ENCODE measurements around the gene RFT1. TPM values are rescaled to one million over a fixed set of nuclear protein-coding genes. Genes with fewer than 3 reads are reported as not detected.

The RFT1 gene
- total and polyA plus RNA-seq, 2 of the 13 experiments (the other 11 are each of a cell fraction or from before 2014, with no cell fraction given), result 23.2 to 37.0 TPM

- 0 out of 2 replicates have a peak, but pooled peaks have one; percentile 21 for TF ChIP-seq PCBP1 (IDR thresholded peaks at IDR 0.05; ENCODE audit: borderline replicate concordance, low read depth, low read length)
- TF ChIP-seq, protein P1, sequence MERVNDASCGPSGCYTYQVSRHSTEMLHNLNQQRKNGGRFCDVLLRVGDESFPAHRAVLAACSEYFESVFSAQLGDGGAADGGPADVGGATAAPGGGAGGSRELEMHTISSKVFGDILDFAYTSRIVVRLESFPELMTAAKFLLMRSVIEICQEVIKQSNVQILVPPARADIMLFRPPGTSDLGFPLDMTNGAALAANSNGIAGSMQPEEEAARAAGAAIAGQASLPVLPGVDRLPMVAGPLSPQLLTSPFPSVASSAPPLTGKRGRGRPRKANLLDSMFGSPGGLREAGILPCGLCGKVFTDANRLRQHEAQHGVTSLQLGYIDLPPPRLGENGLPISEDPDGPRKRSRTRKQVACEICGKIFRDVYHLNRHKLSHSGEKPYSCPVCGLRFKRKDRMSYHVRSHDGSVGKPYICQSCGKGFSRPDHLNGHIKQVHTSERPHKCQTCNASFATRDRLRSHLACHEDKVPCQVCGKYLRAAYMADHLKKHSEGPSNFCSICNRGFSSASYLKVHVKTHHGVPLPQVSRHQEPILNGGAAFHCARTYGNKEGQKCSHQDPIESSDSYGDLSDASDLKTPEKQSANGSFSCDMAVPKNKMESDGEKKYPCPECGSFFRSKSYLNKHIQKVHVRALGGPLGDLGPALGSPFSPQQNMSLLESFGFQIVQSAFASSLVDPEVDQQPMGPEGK (CRISPR knock-in tag; IDR thresholded peaks at IDR 0.05), result peak; percentile 60
- no peak for TF ChIP-seq ZBTB8A (CRISPR knock-in tag; IDR thresholded peaks at IDR 0.05; ENCODE audit: borderline replicate concordance, low read depth)
- no peak for TF ChIP-seq GABPA (IDR thresholded peaks at IDR 0.05; ENCODE audit: low read depth, low read length)
- TF ChIP-seq GABPA (CRISPR knock-in tag; IDR thresholded peaks at IDR 0.05; ENCODE audit: low read depth), result no peak
- no peak for TF ChIP-seq ZZZ3 (CRISPR knock-in tag; IDR thresholded peaks at IDR 0.05; ENCODE audit: borderline replicate concordance)
- no peak for TF ChIP-seq ZNF326 (CRISPR knock-in tag; IDR thresholded peaks at IDR 0.05; ENCODE audit: borderline replicate concordance)
- no peak for TF ChIP-seq MEIS2 (CRISPR knock-in tag; IDR thresholded peaks at IDR 0.05)
- no peak for TF ChIP-seq IKZF4 (CRISPR knock-in tag; IDR thresholded peaks at IDR 0.05; ENCODE audit: borderline replicate concordance, low read depth, not compliant biosample characterization)
- TF ChIP-seq HDAC1 (CRISPR knock-in tag; IDR thresholded peaks at IDR 0.05), result no peak; the same call in 1 of the 2 replicates
- TF ChIP-seq HOMEZ (CRISPR knock-in tag; IDR thresholded peaks at IDR 0.05; ENCODE audit: low read depth), result no peak
- TF ChIP-seq ISL2 (CRISPR knock-in tag; IDR thresholded peaks at IDR 0.05), result 0 out of 2 replicates have a peak, but pooled peaks have one; percentile 23
- TF ChIP-seq, protein P2, sequence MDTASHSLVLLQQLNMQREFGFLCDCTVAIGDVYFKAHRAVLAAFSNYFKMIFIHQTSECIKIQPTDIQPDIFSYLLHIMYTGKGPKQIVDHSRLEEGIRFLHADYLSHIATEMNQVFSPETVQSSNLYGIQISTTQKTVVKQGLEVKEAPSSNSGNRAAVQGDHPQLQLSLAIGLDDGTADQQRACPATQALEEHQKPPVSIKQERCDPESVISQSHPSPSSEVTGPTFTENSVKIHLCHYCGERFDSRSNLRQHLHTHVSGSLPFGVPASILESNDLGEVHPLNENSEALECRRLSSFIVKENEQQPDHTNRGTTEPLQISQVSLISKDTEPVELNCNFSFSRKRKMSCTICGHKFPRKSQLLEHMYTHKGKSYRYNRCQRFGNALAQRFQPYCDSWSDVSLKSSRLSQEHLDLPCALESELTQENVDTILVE (CRISPR knock-in tag; IDR thresholded peaks at IDR 0.05), result no peak
- peak; percentile 31; the same call in 1 of the 2 replicates for TF ChIP-seq HOXA3 (CRISPR knock-in tag; IDR thresholded peaks at IDR 0.05)
Measured at GRCh38 chr3:53169045-53169831, 39.0 kb upstream of the RFT1 start (continued).
